K562 (cell line): ENCODE results near the gene ETV3. TPM values are rescaled to one million over a fixed set of nuclear protein-coding genes. Genes with fewer than 3 reads are reported as not detected.

Source experiments
- ARID2 ChIP-seq: fragments of 450-650 bp; IDR thresholded peaks from 2 replicates; pipeline ENCODE4 v1.6.1; 2017; ENCODE audit warnings: antibody characterized with exemption, mild to moderate bottlenecking
- ASH1L ChIP-seq: fragments of 450-650 bp; IDR thresholded peaks from 2 replicates; pipeline ENCODE4 v1.6.1; 2018; ENCODE audit warnings: borderline replicate concordance, mild to moderate bottlenecking, low read depth; ENCODE audit not compliant: partially characterized antibody
- ATF7 ChIP-seq: fragments of 450-650 bp; IDR thresholded peaks from 2 replicates; pipeline ENCODE4 v1.7.1; 2014; ENCODE audit warnings: mild to moderate bottlenecking, moderate library complexity
- CTBP1 ChIP-seq: fragments of 450-650 bp; IDR thresholded peaks from 2 replicates; pipeline ENCODE4 v1.6.1; 2016; ENCODE audit warnings: borderline replicate concordance
- DNMT1 ChIP-seq: fragments of 450-650 bp; IDR thresholded peaks from 2 replicates; pipeline ENCODE4 v1.6.1; 2016; ENCODE audit warnings: antibody characterized with exemption, mild to moderate bottlenecking
- HNRNPLL ChIP-seq: fragments of 200-400 bp; formaldehyde crosslinking; IDR thresholded peaks from 2 replicates; pipeline ENCODE4 v1.6.1; 2017; ENCODE audit warnings: low read length, low read depth, mild to moderate bottlenecking; ENCODE audit not compliant: poor library complexity, severe bottlenecking
- KLF1 ChIP-seq: fragments of 450-650 bp; IDR thresholded peaks from 2 replicates; pipeline ENCODE4 v1.6.1; 2016; ENCODE audit warnings: missing genetic modification characterization, missing compliant biosample characterization
- MCM3 ChIP-seq: fragments of 450-650 bp; IDR thresholded peaks from 2 replicates; pipeline ENCODE4 v1.6.1; 2016
- PHB ChIP-seq: fragments of 250-450 bp; sonication (Bioruptor Pico); IDR thresholded peaks from 2 replicates; pipeline ENCODE4 v1.5.0; 2021
- SNIP1 ChIP-seq: fragments of 450-650 bp; IDR thresholded peaks from 2 replicates; pipeline ENCODE4 v1.7.1; 2017; ENCODE audit warnings: low read depth, mild to moderate bottlenecking
- SRSF7 ChIP-seq: fragments of 200-400 bp; formaldehyde crosslinking; optimal IDR thresholded peaks from 2 replicates; pipeline ENCODE3; 2017; ENCODE audit warnings: mild to moderate bottlenecking, low read depth, low read length
- STAT6 ChIP-seq: sonication (generic); formaldehyde crosslinking; IDR thresholded peaks from 2 replicates; pipeline ENCODE4 v1.8.1; 2023; ENCODE audit warnings: mild to moderate bottlenecking, missing genetic modification reagents
- ZNF318 ChIP-seq, 2 experiments: fragments of 450-650 bp; IDR thresholded peaks; 2 replicates each; pipeline ENCODE4 v1.6.1; 2016; ENCODE audit warnings: mild to moderate bottlenecking in 2 of 2, borderline replicate concordance in 1 of 2, low read depth in 1 of 2, moderate library complexity in 1 of 2
- polyA plus RNA-seq, 8 experiments: library from polyadenylated mRNA; depleted of rRNA in 4 of 8; stranded (reverse) in 5 of 8; unstranded in 3 of 8; fragments of >200 nt; fragmentation: Nextera tagmentation in 2 of 8; fragmentation: Illumina TruSeq in 1 of 8; extraction: Ambion mirVana in 2 of 8; extraction: Trizol in 1 of 8; gene quantifications; 2 replicates each; pipeline versions ENCODE4 v1.2.1 to v1.2.3, GENCODE V29; 2011 to 2014; ENCODE audit warnings: inconsistent platforms in 1 of 8, missing spikeins in 1 of 8
- total RNA-seq, 7 experiments: library from RNA; depleted of rRNA in 6 of 7; stranded (reverse); fragments of >200 nt in 6 of 7; fragmentation: Illumina TruSeq in 2 of 7; extraction: Trizol in 2 of 7; gene quantifications; 2 replicates each; pipeline versions ENCODE4 v1.2.1 to v1.2.3, GENCODE V29; 2011 to 2021; ENCODE audit warnings: low replicate concordance in 1 of 7
- TF ChIP-seq, protein P1 (sequence below): fragments of 450-650 bp; IDR thresholded peaks from 2 replicates; pipeline ENCODE4 v1.7.0; 2016; ENCODE audit warnings: borderline replicate concordance

Gene ETV3
- total and polyA plus RNA-seq, 9 of the 15 experiments (the other 6 are each of a cell fraction or from before 2014, with no cell fraction given), result 3.1 to 16.0 (median 9.0) TPM

DNA sequence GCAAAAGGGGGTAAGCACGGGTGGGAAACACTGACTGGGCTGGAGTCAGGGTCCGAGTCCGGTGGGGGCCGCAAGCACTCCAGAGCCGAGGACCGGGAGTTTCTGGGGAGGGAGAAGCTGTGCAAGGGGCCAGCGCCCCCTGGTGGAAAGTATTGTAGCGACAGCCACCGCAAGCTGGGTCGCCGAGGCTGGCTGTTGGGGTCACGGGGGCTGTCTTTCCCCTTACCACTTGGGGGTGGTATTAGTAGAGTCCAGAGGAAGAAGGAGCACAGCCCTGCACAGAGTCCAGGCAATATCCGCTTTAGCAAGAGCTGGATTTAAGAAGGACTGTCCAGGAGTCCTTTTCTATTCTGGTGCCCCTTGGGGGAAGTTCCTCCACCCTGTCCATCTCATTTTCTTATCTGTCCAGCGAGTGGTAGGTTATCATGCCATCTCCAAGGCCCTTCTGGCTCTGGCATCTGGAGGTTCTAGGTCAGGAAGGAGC is 17.9 kb upstream of the ETV3 start (continued):
- TF ChIP-seq ZNF318 (IDR thresholded peaks at IDR 0.05; ENCODE audit: borderline replicate concordance in 1 of 2, low read depth in 1 of 2) (no peak), ATF7 (no peak), MCM3 (no peak), KLF1 (tag) (no peak), HNRNPLL (no peak), STAT6 (CRISPR knock-in tag) (no peak), CTBP1 (peak; percentile 31; the same call in 1 of the 2 replicates), SNIP1 (no peak), ASH1L (no peak), SRSF7 (no peak), ARID2 (peak; percentile 97), DNMT1 (no peak), PHB (no peak)
- TF ChIP-seq, protein P1, sequence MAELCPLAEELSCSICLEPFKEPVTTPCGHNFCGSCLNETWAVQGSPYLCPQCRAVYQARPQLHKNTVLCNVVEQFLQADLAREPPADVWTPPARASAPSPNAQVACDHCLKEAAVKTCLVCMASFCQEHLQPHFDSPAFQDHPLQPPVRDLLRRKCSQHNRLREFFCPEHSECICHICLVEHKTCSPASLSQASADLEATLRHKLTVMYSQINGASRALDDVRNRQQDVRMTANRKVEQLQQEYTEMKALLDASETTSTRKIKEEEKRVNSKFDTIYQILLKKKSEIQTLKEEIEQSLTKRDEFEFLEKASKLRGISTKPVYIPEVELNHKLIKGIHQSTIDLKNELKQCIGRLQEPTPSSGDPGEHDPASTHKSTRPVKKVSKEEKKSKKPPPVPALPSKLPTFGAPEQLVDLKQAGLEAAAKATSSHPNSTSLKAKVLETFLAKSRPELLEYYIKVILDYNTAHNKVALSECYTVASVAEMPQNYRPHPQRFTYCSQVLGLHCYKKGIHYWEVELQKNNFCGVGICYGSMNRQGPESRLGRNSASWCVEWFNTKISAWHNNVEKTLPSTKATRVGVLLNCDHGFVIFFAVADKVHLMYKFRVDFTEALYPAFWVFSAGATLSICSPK, result no peak
